GM19452 (cell line): ENCODE results near the gene ABCC6.
"Not testable (repeated sequence)": the region's sequence is repeated elsewhere in the genome, so short reads cannot be mapped to it uniquely, and the experiment has no call there.

ENCODE experiments used
- ATAC-seq: cut with Tn5 transposase; IDR thresholded peaks from one replicate; pipeline ENCODE4 v1.9.1; 2021; ENCODE audit not compliant: unreplicated experiment

The ABCC6 gene

DNA sequence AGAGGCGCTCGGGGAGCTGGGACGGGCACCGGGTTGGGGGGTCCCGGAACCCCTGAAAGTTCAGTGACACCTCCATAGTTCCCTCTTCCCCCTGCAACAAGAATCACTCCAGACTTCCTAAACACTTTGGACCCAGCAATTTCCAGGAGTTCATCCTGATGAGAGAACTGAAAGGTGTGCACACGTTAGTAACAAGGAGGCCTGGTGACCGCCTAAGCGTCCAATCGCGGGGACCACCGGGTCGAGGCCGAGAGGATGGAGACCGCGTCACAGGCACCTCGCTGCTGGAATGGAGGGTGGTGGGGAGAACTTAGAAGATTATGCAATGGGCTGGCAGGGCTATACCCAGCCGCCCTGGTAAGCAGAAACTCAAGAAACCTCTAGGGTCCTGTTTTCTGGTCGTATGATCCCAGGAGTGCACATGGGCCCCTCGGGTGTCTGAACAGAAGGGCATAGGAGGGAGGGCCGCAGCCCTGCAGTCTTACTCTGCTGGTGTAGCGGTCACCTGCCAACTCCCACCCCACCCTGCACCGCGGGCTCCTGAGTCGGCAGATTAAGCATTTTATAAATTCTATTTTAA is 458 bp upstream of the ABCC6 start:
- ATAC-seq = not testable (repeated sequence)

DNA sequence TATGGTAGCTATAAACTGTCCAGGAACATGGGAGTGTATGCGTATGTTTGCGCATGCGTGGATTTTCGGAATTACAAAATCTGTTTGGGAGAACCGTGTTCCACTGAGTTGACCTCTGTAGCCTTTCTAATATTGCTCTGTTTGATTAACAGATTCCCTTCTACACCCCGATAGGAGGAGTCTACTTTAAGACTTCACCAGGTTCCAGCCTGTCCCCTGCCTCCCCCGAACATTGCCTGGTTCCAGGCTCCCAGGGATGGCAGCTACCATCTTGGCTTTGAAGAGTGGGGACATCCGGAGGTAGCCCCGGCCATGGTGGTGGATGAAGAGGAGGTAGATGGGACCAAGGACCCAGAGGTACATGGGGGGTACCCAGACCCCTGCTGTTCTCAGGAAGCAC is 1.9 kb downstream of the ABCC6 start:
- ATAC-seq = not testable (repeated sequence)

DNA sequence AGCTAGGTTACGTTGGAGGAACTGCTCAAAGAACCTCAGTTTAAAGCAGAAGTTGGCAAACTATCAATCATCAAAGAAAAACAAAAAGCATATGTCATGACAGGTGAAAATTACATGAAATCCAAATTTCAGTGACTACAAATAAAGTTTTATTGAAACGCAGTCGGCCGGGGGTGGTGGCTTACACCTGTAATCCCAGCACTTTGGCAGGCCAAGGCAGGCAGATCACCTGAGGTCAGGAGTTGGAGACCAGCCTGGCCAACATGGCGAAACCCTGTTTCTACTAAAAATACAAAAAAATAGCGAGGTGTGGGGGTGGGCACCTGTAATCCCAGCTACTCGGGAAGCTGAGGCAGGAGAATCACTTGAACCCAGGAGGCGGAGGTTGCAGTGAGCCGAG is 2.8 kb downstream of the ABCC6 start:
- not testable (repeated sequence) for ATAC-seq

DNA sequence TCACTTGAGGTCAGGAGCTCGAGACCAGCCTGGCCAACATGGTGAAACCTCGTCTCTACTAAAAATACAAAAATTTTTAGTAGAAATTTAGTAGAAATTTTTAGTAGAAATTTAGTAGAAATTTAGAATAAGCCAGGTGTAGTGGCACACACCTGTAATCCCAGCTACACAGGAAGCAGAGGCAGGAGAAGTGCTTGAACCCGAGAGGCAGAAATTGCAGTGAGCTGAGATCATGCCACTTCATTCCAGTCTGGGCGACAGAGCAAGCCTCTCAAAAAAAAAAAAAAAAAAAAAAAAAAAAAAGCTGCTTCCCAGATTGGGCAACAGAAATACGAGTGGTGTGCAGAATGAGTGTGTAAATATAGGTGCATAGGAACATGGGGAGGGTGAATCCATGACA is 4.5 kb downstream of the ABCC6 start:
- not testable (repeated sequence) for ATAC-seq

DNA sequence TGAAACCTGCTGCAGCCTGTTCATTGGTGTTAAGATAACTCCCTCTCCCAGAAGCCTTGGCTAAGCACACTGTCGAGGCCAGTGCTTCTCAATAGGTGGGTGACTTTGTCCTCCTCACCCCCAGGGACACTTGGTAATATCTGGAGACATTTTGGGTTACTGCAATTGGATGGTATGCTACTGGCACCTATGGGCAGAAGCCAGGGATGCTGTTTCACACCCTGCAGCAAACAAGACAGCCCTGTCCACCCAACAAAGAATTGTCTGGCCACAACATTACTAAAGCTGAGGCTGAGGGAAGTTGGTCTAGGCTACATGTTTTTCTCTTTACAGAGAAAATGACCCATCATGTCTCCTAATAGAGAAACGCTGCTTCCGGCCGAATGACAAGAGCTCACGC is 4.9 kb downstream of the ABCC6 start:
- not testable (repeated sequence) for ATAC-seq

DNA sequence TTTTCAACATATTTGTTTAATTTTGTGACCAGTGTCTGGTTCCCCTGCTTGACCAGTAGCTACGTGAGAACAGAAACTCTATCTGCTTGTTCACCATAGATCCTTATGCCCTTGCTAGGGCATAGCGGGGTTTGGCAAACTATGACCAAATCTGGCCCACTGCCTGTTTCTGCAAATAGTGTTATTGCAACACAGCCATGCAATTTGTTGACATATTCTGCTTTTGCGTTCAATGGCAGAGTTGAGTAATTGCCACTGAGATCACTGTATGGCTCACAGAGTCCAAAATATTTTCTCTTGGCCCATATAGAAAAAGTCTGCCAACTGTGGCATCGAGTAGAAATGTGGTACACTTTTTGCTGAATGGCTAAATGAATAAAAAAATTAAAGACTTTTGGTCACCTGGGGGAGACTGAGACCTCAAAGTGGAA is 9.4 kb downstream of the ABCC6 start:
- not testable (repeated sequence) for ATAC-seq

DNA sequence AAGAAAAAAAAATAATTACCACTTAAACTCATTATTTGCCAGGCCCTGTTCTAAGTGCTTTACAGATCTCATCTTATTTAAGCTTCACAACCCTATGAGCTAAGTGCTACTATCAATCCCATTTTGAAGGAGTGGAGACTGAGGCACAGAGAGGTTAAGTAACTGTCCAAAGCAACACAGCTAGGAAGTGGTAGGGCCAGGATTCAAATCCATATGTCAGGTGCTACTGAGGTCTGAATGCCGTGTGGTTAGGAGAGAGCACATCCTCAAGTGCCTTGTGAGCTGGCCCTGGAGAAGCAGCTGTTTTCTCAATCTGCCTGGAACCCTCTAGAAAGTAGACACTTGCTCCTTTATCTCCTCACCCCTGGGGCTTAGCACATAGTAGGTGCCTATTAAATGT is 11.9 kb downstream of the ABCC6 start:
- not testable (repeated sequence) for ATAC-seq

DNA sequence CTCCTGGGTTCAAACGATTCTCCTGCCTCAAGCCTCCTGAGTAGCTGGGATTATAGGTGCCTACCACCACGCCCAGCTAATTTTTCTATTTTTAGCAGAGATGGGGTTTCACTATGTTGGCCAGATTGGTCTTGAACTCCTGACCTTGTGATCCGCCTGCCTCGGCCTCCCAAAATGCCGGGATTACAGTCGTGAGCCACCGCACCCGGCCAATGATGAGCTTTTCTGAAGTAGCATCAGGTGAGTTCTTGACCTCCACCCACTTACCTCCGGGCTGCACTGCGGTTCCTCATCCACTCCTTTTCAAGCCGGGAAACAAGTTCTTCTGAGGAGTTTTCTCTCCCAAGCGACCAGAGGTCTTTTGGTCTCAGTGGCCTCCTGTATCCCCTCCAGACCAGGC is 14.8 kb downstream of the ABCC6 start:
- ATAC-seq = not testable (repeated sequence)

DNA sequence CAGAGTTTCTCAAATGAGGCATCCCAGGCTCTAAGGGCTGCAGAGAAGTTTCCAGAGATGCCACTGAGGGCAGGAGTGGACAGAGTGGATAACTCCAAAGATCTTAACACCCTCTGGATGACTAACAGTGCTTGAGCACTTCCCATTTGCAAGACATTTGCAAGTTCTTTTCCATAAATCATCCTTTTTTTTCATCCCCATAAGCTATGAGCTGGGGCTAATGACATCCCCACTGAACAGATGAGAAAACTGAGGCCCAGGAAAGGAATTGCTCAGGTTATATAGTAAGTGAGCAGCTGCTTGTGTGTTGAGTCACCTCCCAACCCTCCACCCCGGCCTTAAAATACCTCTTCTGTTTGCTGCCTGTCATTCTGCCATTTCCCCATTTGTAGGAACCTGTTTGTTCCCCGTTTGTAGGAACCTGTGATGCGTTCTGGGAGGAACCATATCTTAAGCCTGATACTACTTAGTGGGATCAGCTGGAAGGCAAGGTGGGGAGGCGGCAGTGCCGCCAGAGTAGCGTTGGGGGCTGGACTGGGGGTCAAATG is 15.4 kb downstream of the ABCC6 start:
- not testable (repeated sequence) for ATAC-seq

DNA sequence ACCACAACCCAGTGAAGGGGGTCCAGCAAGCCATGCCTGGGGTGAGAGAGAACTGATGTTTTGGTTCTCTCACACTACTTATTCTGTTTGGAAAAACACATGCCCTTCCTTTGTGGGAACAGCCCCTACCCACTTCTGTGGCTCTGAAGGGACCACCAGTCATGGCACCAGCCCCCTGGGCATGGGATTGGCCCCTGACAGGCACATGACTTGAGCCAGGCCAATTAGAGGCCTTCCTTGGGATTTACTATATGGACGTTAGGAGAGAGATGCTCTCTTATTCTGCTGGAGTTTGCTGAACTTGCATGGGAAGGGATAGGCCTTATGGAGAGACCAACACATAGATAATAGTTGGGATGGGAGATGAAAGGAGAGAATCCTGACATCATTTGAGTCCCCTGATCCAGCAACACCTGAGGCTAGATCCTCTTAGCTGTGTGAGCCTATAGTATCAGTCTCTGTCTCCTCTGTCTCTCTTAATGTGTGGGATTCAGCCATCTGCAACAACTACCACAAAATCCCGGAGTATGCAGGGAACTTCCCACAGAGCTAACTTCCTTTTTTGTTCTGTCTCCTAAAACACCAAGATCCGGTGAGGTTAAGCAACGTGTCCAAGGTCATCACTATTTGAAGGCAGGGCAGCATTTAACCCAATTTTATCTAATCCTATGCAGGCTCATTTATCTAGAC is 16.1 kb downstream of the ABCC6 start:
- not testable (repeated sequence) for ATAC-seq

DNA sequence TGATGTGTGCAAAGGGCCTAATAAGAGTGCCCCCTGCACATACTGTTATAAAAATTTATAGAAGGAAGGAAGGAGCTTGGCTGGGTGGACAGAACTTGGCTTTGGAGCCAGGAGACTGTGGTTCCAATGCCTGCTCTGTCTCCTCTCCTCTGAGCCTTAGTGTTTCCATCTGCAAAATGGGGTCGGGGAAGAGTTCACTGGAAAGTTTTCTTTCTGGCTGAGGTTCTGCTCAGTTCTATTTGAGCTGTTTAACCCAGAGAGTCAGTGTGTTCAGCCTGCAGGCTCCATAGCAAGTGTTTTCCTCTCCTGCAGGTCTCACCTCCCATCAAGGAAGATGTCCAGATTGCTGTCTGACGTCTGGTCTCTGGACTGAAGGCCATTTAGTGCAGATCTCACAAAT is 17.4 kb downstream of the ABCC6 start:
- ATAC-seq = not testable (repeated sequence)

DNA sequence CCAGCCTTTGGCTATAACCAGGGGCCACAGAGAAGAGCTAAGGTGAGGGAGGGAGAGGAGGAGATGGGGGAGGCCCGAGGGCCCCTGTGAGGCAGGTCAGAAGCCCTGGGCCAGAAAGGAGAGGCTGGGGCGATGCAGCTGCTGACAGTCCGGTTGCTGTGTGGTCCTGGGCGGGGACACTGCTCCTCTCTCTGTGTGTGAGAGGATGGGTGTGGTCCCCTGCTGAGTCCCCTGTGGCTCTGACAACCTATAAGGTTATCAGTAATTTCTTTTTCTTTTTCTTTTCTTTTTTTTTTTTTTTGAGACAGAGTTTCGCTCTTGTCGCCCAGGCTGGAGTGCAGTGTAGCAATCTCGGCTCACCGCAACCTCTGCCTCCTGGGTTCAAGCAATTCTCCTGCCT is 18.7 kb downstream of the ABCC6 start:
- not testable (repeated sequence) for ATAC-seq

DNA sequence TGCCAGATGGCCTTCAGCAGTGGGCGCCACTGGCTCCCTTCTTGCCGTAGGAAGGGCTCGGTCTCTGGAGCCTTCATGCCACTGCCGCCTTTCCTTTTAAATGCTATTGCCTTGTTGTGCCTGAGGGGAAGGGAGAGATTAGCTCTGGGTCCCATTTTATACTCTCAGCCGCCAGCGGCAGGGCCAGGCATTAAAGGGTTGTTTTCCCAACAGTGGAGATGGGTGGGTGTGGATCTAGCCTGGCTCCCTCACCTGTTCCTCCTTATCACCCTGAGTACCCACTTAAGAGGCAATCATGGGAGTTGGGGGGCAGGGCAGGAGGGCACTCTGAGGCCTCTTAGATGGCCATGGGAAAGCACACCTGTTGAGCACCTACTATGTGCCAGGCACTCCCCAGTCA is 19.8 kb downstream of the ABCC6 start:
- not testable (repeated sequence) for ATAC-seq

DNA sequence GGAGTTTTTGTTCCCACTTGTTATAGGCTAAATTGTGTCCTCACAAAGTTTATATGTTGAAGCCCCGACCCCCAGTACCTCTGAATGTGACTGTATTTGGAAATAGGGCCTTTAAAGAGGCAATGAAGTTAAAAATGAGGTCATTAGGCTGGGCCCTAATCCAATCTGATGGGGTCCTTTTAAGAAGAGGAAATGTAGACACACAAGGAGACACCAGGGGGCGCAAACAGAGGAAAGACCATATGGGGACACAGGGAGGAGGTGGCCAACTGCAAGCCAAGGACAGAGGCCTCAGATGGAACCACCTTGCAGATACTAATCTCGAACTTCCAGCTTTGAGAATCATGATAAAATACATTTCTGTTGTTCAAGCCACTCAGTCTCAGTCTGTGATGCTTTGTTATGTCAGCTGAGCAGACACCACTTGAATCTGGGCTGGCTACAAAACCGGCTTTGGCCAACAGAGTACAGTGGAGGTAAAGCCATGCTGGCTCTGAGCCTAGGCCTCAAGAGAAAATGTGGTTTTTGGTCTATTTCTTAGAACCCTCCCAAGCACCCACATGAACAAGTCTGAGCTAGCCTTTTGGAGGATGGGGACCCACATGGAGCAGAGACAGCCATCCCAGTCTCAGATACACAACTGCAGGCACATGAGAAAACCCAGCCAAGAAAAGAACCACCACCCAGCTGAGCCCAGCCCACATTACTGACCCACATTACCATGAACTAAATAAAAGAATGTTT is 20.7 kb downstream of the ABCC6 start:
- not testable (repeated sequence) for ATAC-seq

DNA sequence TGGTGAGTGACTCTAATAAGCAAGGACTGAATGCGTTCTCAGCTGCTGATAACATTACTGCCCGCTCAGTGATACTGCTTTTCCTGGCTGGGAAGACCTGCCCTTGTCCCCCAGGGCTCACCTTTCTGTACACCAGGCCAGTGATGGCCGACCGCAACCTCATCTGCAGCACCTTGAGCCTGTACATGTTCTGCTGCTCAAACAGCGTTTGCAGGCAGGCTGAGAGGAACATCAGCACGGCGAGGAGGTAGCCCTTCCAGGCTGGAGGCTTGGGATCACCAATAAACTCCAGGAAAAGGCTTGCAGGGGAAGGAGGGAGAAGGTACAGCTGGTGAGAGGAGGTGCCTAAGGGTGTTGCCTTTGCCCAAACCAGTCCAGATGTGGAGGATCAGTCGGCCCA is 21.4 kb downstream of the ABCC6 start:
- not testable (repeated sequence) for ATAC-seq

DNA sequence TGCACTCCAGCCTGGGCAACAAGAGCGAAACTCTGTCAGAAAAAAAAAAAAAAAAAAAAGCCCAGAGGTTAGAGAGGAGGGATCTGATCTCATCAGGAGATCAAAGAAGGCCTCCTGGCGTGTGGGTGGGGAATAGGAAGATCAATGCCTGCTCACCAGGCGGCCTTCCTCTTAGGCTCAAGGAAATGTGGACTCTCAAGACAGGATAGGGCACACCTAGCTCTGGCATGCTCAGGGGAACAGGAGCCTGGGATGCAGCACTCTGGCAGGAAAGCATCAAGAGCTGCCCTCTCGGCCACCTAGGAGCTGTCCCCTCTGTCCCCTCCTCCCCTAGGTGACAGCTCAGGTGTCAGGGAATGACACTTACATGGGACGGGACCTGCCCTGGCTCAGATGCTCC is 22.9 kb downstream of the ABCC6 start:
- not testable (repeated sequence) for ATAC-seq

DNA sequence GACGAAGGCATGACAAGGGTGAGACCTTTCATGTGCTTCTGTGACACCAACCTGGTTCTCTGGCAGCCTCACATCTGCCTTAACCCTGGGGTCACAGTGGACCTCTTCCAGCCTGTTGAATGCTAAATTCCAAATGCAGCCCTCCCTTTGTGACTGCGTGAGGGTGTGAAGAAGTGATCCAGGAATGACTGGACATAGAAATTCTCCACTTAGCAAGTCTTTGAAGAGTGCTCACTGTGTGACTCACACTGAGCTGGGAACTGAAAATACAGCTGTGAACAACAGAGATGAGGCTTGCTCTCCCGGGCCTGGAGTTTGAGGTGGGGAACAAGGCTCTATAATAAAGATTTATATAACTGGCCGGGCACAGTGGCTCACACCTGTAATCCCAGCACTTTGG is 23.9 kb downstream of the ABCC6 start:
- ATAC-seq = not testable (repeated sequence)

DNA sequence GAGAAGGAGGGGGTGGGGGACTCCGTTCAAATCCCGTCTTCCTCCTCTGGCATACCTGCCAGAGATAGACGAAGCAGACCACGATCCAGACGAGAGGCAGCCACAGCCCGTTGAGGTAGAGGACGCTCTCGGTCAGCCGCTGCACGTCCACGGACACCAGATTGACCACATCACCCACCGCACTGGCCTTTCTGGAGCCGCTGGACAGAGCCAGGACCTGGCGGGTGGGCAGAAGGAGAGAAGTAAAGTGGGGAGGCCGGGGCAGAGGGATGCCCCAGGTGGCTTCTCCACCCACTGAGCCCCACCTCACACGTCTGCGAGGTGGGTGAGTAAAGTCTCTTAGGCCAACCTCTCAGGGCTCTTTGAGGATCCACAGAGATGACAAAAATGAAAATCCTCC is 25.3 kb downstream of the ABCC6 start:
- no peak for ATAC-seq

DNA sequence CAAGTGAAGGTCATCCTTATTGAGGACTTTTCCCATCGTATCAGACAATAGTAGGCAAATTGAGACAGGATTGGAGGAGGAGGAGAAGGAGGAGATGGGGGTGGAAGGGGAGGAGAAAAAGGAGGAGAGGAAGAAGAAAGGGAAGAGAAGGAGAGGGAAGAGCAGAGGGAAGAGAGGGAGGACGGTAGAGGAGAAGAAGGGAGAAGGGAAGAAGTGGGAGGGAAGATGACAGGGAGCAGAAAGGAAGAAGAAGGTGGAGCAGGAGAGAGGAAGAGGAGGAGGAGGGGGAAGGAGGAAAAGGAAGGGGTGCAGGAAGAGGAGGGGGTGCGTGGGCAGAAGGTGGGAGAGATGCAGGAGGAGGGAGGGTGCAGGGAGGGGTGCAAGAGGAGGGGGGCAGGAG is 26.0 kb downstream of the ABCC6 start:
- ATAC-seq = no peak

DNA sequence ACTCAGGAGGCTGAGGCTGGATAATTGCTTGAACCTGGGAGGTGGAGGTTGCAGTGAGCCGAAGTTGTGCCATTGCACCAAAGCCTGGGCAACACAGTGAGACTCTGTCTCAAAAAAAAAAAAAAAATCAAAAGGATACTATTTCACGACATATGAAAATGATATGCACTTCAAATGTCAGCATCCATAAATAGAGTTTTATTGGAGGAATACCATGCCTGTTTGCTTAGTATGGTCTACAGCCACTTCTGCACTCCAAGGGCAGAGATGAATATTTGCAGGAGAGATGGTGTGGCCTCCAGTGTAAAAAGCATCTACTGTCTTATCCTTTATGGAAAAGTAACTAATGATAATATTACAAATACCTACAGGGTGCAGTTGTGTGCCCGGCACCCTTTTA is 27.2 kb downstream of the ABCC6 start:
- ATAC-seq = no peak

DNA sequence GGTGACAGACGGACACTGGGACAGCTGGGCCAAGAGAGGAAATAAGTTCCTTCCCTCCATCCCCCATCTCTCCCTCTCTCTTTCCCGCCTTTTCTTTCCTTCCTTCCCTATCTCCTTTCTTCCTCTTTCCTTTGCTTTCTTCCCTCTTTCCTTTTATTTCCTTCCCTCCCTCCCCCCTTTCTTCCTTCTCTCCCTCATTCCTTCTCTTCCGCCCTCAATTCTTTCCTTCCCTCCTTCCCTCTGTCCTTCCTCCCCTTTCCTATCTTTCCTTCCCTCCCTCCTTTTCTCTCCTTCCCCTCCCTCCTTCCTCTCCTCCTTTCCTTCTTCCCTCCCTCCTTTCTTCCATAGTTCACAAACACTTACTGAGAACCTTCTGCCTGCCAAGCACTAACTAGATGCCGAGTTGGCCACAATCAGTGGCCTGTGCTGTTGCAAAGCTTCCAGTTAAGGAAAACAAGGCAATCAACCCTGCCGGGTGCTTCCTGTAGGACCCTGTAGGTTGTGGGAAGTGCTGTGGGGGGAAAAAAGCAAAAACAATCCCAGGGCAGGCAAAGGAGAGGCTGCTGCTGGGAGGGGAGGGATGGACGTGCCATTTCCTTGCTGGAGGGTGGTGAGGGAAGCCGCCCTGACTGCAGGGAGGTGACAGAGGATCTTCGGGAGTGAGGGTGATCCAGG is 31.7 kb downstream of the ABCC6 start:
- no peak for ATAC-seq
